ENCODE data around the gene ARID1B. TPM values are rescaled to one million over a fixed set of nuclear protein-coding genes. Genes with fewer than 3 reads are reported as not detected.
A peak's percentile ranks its signal among the peaks of the same experiment; 100 is the strongest.

Gene ARID1B
- total RNA-seq, 1 donor from 2014 or later: 62.1 TPM

DNA sequence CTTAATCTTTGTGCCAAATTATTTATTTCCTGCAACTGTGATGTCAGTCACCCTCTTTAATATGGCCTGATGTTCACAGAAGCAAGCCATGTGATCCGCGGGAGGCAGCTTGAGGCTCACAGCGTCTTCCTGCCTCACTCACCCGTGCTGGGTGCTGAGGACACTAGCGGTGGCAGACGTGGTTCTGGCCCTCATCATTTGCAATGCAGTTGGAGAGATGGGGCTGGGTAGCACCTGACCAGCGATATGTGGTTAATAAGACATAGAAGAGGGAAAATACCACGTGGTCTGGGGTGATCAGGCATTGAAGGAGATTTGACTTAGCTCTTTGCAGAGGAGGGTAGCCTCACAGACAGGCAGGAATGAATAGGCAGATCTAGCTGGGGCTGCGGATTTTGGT, 281.4 kb downstream of the ARID1B start:
- no peak for DNase-seq (ENCODE audit: low spot score)
- Mint-ChIP-seq H3K4me1 (peaks cover 30% of the 10 kb centered on the region), H3K27me3 (ENCODE audit: insufficient read depth, low read depth) (peaks cover 2% of the 10 kb centered on the region), H3K9me3 (peaks cover 4% of the 10 kb centered on the region), H3K36me3 (peaks cover 4% of the 10 kb centered on the region), H3K4me3 (no peak overlapping the region), H3K27ac (no peak overlapping the region)
- TF ChIP-seq EZH2 (IDR thresholded peaks at IDR 0.05): no peak
- TF ChIP-seq EZH2phosphoT487 (IDR thresholded peaks at IDR 0.05): no peak
- TF ChIP-seq, protein P1, sequence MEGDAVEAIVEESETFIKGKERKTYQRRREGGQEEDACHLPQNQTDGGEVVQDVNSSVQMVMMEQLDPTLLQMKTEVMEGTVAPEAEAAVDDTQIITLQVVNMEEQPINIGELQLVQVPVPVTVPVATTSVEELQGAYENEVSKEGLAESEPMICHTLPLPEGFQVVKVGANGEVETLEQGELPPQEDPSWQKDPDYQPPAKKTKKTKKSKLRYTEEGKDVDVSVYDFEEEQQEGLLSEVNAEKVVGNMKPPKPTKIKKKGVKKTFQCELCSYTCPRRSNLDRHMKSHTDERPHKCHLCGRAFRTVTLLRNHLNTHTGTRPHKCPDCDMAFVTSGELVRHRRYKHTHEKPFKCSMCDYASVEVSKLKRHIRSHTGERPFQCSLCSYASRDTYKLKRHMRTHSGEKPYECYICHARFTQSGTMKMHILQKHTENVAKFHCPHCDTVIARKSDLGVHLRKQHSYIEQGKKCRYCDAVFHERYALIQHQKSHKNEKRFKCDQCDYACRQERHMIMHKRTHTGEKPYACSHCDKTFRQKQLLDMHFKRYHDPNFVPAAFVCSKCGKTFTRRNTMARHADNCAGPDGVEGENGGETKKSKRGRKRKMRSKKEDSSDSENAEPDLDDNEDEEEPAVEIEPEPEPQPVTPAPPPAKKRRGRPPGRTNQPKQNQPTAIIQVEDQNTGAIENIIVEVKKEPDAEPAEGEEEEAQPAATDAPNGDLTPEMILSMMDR (IDR thresholded peaks at IDR 0.05): no peak
- Histone ChIP-seq H3K4me3 (no peak overlapping the region), H4K20me1 (ENCODE audit: low read depth) (peaks cover 30% of the 10 kb centered on the region), H3K4me2 (no peak overlapping the region), H3K79me2 (ENCODE audit: low read depth) (peaks cover 86% of the 10 kb centered on the region), H3F3A (ENCODE audit: low read depth) (peaks cover 18% of the 10 kb centered on the region), H3K4me1 (peaks cover 33% of the 10 kb centered on the region), H3K9me3 (ENCODE audit: low read depth) (no peaks in the 10 kb centered on the region), H3K27ac (peak overlapping the region; percentile 61), H2AFZ (replicated peaks) (no peak overlapping the region), H3K36me3 (no peaks in the 10 kb centered on the region), H3K27me3 (no peaks in the 10 kb centered on the region), H3K9ac (no peak overlapping the region)

DNA sequence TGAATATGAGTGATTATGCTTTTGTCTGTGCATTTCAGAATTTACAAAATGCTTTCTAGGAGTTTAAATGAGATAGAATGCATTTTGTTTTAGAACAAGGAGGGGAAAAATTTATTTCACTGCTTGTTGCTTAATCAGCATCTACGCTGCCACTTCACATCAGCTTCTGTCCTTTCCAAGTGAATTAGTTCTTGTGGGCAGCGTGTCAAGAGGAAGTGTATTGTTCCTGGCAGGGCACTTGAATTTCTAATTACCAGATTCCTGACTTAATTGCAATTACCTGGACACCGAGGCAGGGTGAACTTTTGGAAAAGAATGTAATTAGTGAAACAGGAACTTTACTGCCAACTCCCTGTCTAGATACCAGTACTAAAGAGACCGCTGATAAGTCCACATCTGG, 282.6 kb downstream of the ARID1B start:
- peaks cover 84% of the 10 kb centered on the region for H3K79me2 ChIP-seq (ENCODE audit: low read depth)
- Mint-ChIP-seq H3K36me3 (peaks cover 8% of the 10 kb centered on the region), H3K27ac (peak overlapping the region; percentile 66), H3K4me1 (peaks cover 33% of the 10 kb centered on the region), H3K9me3 (peaks cover 4% of the 10 kb centered on the region), H3K4me3 (no peak overlapping the region), H3K27me3 (ENCODE audit: insufficient read depth, low read depth) (peaks cover 1% of the 10 kb centered on the region)
- no peak overlapping the region for H3K9ac ChIP-seq
- TF ChIP-seq EZH2phosphoT487 (IDR thresholded peaks at IDR 0.05) (no peak), EZH2 (IDR thresholded peaks at IDR 0.05) (no peak)
- TF ChIP-seq, protein P1 (IDR thresholded peaks at IDR 0.05): no peak
- H3K4me3 ChIP-seq: no peak overlapping the region
- DNase-seq (ENCODE audit: low spot score): peak; percentile 61
- H3K4me2 ChIP-seq: peak overlapping the region; percentile 6
- peaks cover 33% of the 10 kb centered on the region for H3K4me1 ChIP-seq
- no peaks in the 10 kb centered on the region for H3K27me3 ChIP-seq
- peak overlapping the region; percentile 71 for H3K27ac ChIP-seq
- peaks cover 39% of the 10 kb centered on the region for H4K20me1 ChIP-seq (ENCODE audit: low read depth)
- no peaks in the 10 kb centered on the region for H3K36me3 ChIP-seq
- H3K9me3 ChIP-seq (ENCODE audit: low read depth): no peaks in the 10 kb centered on the region
- H3F3A ChIP-seq (ENCODE audit: low read depth): peaks cover 18% of the 10 kb centered on the region
- H2AFZ ChIP-seq (replicated peaks): no peak overlapping the region

DNA sequence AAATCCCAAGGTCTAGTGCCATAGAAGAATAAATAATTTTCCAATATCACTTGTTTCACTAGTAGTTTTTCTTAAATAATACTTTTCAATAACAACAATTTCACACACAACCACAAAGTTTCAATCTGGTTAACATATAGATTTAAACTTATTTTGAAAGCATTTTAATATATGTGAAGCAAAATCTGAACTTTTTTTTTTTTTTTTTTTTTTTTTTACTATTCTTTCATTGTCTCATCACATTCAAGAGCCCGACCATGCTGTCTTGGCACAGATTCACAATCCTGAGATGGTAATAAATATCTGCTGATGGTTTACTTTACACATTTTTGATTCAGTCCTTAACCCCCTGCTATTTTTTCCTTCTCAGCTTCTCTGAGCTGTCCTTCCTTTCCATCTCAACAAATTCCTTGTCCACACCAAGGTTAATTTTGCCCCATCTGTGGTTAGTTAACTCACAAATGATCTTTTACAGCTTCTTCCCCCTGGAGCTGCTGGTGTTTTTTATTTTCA, 283.3 kb downstream of the ARID1B start:
- peaks cover 34% of the 10 kb centered on the region for H3K4me1 Mint-ChIP-seq
- Histone ChIP-seq H3F3A (ENCODE audit: low read depth) (peaks cover 18% of the 10 kb centered on the region), H3K79me2 (ENCODE audit: low read depth) (peaks cover 85% of the 10 kb centered on the region), H3K36me3 (no peaks in the 10 kb centered on the region), H3K4me1 (peaks cover 33% of the 10 kb centered on the region), H3K27ac (peak overlapping the region; percentile 10), H3K9me3 (ENCODE audit: low read depth) (no peaks in the 10 kb centered on the region), H3K27me3 (no peaks in the 10 kb centered on the region), H3K4me2 (peak overlapping the region; percentile 6), H2AFZ (replicated peaks) (no peak overlapping the region), H4K20me1 (ENCODE audit: low read depth) (peaks cover 47% of the 10 kb centered on the region), H3K4me3 (no peak overlapping the region), H3K9ac (no peak overlapping the region)
- no peak for TF ChIP-seq EZH2 (IDR thresholded peaks at IDR 0.05)
- peaks cover 8% of the 10 kb centered on the region for H3K36me3 Mint-ChIP-seq
- H3K27me3 Mint-ChIP-seq (ENCODE audit: insufficient read depth, low read depth): no peaks in the 10 kb centered on the region
- no peak for DNase-seq (ENCODE audit: low spot score)
- H3K9me3 Mint-ChIP-seq: peaks cover 4% of the 10 kb centered on the region
- H3K4me3 Mint-ChIP-seq: no peak overlapping the region
- no peak overlapping the region for H3K27ac Mint-ChIP-seq

DNA sequence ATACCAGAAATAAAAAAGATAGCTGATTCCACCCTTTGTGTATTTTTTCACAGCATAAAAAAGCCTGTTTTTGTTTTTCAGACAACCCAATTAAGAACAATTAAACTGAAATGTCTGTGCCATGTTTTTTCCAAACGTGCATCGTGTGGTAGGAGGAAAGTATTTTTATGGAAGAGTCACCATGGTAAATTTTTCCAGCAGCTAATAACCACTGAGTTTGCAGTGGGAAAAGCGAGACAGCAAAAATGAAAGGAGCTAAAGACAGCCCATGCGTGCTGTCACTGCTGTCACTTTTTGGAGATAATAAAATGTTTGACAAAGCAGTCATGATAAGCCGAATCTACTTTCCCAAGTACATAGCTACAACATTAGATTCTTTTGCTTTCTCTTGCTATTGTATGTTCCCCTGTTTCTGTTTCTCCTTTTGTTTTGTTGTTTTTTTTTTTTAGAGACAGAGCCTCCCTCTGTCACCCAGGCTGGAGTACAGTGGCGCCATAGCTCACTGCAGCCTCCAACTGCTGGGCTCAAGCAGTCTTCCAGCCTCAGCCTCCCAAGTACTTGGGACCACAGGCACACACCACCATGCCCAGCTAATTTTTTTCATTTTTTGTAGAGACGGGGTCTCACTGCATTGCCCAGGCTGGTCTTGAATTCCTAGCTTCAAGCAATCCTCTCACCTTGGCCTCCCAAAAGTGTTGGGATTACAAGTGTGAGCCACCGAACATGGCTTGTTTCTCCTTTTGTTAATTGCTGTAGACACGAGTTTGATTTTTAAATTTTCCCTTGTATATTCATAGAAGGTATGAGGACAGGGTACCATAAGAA, 284.8 kb downstream of the ARID1B start:
- Histone ChIP-seq H2AFZ (replicated peaks) (no peak overlapping the region), H3K79me2 (ENCODE audit: low read depth) (peaks cover 88% of the 10 kb centered on the region), H3K9me3 (ENCODE audit: low read depth) (no peaks in the 10 kb centered on the region), H3K27me3 (no peaks in the 10 kb centered on the region), H4K20me1 (ENCODE audit: low read depth) (peaks cover 55% of the 10 kb centered on the region), H3K27ac (no peak overlapping the region), H3K4me3 (no peak overlapping the region), H3K4me2 (no peak overlapping the region), H3K9ac (no peak overlapping the region), H3K36me3 (no peaks in the 10 kb centered on the region), H3K4me1 (peaks cover 40% of the 10 kb centered on the region), H3F3A (ENCODE audit: low read depth) (peaks cover 18% of the 10 kb centered on the region)
- TF ChIP-seq, protein P1 (IDR thresholded peaks at IDR 0.05): no peak
- TF ChIP-seq EZH2 (IDR thresholded peaks at IDR 0.05): no peak
- TF ChIP-seq EZH2phosphoT487 (IDR thresholded peaks at IDR 0.05): no peak
- Mint-ChIP-seq H3K27ac (no peak overlapping the region), H3K36me3 (peaks cover 8% of the 10 kb centered on the region), H3K9me3 (no peaks in the 10 kb centered on the region), H3K4me3 (no peak overlapping the region), H3K27me3 (ENCODE audit: insufficient read depth, low read depth) (no peaks in the 10 kb centered on the region), H3K4me1 (peaks cover 41% of the 10 kb centered on the region)
- no peak for DNase-seq (ENCODE audit: low spot score)

Data from neural progenitor cell (in vitro differentiated cells).